ENCODE measurements around the gene KRTCAP3.

DNA sequence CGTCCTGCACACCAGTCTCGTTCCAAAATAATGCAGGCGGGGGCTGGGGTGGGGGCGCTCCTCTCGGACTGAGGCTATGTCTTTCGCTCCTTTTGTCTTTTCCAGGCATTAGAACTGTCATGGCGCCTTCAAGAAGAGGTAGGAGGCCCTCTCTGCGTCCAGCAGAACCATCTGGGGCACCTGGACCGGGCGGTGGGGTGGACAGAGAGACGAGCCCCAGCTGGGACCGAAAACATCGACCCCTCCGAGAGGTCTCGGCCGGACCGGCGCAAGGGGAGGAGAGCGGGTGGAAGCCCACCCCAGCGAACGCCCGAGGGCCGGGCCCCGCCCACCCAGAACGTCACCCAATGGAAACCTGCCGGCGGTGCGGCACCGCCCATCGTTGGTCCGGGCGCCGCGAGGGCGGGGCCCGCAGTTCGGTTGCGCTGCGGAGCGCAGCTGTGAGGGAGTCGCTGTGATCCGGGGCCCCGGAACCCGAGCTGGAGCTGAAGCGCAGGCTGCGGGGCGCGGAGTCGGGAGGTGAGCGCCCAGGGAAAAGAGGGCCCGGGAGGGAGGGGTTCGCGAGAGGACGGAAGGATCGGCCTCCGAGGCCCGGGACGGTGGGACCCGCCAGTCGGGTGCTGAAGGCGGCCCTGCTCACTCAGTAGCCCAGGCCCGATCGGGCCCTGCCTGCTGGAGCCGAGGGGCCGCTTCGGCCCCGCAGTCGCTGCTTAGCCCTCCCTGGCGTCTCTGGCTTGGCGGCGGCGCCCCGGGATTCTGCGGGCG, 13.8 kb upstream of the KRTCAP3 start, which contains the start of gene NRBP1:
- TF ChIP-seq, protein P1, sequence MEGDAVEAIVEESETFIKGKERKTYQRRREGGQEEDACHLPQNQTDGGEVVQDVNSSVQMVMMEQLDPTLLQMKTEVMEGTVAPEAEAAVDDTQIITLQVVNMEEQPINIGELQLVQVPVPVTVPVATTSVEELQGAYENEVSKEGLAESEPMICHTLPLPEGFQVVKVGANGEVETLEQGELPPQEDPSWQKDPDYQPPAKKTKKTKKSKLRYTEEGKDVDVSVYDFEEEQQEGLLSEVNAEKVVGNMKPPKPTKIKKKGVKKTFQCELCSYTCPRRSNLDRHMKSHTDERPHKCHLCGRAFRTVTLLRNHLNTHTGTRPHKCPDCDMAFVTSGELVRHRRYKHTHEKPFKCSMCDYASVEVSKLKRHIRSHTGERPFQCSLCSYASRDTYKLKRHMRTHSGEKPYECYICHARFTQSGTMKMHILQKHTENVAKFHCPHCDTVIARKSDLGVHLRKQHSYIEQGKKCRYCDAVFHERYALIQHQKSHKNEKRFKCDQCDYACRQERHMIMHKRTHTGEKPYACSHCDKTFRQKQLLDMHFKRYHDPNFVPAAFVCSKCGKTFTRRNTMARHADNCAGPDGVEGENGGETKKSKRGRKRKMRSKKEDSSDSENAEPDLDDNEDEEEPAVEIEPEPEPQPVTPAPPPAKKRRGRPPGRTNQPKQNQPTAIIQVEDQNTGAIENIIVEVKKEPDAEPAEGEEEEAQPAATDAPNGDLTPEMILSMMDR (conservative IDR thresholded peaks at IDR 0.05), result no peak
- TF ChIP-seq EZH2 (IDR thresholded peaks at IDR 0.05; ENCODE audit: low read depth), result no peak
